Mesothelial cell of epicardium (in vitro differentiated cells): ENCODE results near the gene HDAC4. TPM values are rescaled to one million over a fixed set of nuclear protein-coding genes. Genes with fewer than 3 reads are reported as not detected.

Source experiments
- DNase-seq, 2 experiments: peaks; one replicate each; pipeline ENCODE4 v3.0.0; 2021; ENCODE audit warnings: low spot score in 2 of 2; ENCODE audit not compliant: unreplicated experiment in 2 of 2
- H3K27ac Mint-ChIP-seq: 2 replicates; pipeline ENCODE4 v1.8.0; 2021; ENCODE audit warnings: mixed read lengths
- H3K27me3 Mint-ChIP-seq: 2 replicates; pipeline ENCODE4 v1.8.0; 2021; ENCODE audit warnings: low read depth, mixed read lengths
- H3K36me3 Mint-ChIP-seq: 2 replicates; pipeline ENCODE4 v1.8.0; 2021; ENCODE audit warnings: mixed read lengths
- H3K4me1 Mint-ChIP-seq: 2 replicates; pipeline ENCODE4 v1.8.0; 2021; ENCODE audit warnings: mixed read lengths
- H3K4me3 Mint-ChIP-seq: 2 replicates; pipeline ENCODE4 v1.8.0; 2021; ENCODE audit warnings: mild to moderate bottlenecking, moderate library complexity, mixed read lengths
- H3K9me3 Mint-ChIP-seq: 2 replicates; pipeline ENCODE4 v1.8.0; 2021; ENCODE audit warnings: mixed read lengths
- total RNA-seq: library from RNA; stranded (reverse); gene quantifications from 3 replicates; pipeline ENCODE4 v1.2.1, GENCODE V29; 2021
- TF ChIP-seq, protein P1 (sequence below): fragments of 200-600 bp; sonication (generic); IDR thresholded peaks from one replicate; pipeline ENCODE4 v1.5.0; 2021; ENCODE audit warnings: antibody characterized with exemption; ENCODE audit not compliant: unreplicated experiment

Gene HDAC4
- total RNA-seq, 1 donor from 2014 or later: 59.2 TPM

DNA sequence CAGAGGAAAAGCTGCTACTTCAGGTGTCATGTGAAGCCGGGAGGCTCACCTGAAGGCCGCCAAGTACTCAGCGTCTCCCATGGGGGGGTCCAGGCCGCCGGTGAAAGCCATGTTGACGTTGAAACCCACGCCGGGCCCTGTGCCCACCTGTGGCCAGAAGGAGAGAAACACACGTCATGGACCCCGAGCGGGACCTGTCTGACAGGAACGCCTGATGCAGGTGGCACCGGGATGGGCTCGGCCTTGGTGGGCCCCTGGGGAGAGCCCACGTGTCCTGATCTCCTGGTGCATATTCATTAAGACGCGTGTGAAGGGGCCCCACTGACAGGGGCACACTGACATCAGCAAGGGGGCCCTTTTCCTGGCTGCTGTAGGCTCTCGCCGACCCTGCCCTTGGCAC, 319.8 kb downstream of the HDAC4 start:
- TF ChIP-seq, protein P1, sequence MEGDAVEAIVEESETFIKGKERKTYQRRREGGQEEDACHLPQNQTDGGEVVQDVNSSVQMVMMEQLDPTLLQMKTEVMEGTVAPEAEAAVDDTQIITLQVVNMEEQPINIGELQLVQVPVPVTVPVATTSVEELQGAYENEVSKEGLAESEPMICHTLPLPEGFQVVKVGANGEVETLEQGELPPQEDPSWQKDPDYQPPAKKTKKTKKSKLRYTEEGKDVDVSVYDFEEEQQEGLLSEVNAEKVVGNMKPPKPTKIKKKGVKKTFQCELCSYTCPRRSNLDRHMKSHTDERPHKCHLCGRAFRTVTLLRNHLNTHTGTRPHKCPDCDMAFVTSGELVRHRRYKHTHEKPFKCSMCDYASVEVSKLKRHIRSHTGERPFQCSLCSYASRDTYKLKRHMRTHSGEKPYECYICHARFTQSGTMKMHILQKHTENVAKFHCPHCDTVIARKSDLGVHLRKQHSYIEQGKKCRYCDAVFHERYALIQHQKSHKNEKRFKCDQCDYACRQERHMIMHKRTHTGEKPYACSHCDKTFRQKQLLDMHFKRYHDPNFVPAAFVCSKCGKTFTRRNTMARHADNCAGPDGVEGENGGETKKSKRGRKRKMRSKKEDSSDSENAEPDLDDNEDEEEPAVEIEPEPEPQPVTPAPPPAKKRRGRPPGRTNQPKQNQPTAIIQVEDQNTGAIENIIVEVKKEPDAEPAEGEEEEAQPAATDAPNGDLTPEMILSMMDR: no peak
- Mint-ChIP-seq H3K36me3 (peaks cover 2% of the 10 kb centered on the region), H3K27ac (peak overlapping the region; percentile 54), H3K27me3 (no peaks in the 10 kb centered on the region), H3K4me3 (no peak overlapping the region), H3K4me1 (peaks cover 34% of the 10 kb centered on the region), H3K9me3 (no peaks in the 10 kb centered on the region)
- DNase-seq: no peak

DNA sequence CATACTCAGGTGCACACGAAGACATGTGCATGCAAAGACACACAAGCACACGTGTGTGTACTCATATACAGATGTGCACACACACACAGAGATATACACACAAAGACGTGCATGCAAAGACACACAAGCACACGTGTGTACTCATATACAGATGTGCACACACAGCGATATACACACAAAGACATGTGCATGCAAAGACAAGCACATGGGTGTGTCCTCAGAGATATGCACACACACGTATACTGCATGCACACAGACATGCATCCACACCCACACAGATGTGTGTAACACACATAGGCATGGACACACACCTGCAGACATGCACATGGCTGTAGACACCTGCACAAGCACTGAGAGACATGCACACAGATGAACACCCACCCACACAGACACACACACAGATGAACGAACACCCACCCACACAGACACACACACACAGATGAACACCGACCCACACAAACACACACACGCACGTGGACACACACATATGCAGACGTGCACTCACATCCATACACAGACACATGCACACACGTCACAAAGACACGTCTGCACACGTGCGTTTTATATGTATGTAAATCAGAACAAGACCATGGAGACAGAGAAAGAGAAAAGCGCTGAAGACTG, 321.0 kb downstream of the HDAC4 start:
- no peaks in the 10 kb centered on the region for H3K9me3 Mint-ChIP-seq
- no peak for DNase-seq
- H3K36me3 Mint-ChIP-seq: peaks cover 2% of the 10 kb centered on the region
- TF ChIP-seq, protein P1: no peak
- no peak overlapping the region for H3K27ac Mint-ChIP-seq
- no peak overlapping the region for H3K4me3 Mint-ChIP-seq
- no peaks in the 10 kb centered on the region for H3K27me3 Mint-ChIP-seq
- H3K4me1 Mint-ChIP-seq: peaks cover 34% of the 10 kb centered on the region

DNA sequence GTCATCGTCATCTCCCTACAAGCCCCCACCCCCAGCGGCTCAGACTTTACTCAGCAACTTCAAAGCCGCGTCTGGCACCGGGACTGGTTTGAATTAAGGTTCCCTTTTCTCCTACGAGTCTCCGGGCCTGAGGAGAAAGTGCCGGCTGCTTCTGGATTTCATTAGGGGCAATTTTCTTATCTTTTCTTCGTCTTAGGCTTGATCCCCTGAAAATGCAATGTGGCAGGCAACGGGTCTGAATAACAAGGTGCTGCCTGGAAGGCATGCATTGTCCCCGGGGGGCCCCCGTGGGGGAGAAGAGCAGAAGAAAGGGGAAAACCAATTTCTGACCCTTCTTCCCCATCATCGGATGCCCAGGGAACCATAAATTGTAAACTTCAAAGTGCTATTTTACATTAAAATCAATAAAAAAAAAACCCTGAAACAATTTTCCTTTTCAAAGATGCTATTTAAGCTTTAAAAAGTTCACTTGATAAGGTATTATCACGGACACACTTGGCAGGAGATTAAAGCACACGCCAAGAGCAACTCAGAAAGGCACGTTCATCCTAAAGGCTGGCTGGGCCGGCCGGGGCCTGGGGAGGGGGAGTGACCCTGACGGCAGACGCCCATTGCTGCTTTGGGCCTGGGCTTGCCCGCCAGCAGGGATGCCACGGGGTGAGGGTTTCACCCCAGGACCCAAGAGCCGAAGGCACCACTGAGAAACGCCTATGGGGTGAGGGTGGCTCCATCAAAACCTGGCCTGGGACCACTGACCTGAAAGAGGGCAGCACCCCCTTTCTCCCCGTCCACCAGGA, 322.5 kb downstream of the HDAC4 start:
- H3K36me3 Mint-ChIP-seq: peaks cover 5% of the 10 kb centered on the region

DNA sequence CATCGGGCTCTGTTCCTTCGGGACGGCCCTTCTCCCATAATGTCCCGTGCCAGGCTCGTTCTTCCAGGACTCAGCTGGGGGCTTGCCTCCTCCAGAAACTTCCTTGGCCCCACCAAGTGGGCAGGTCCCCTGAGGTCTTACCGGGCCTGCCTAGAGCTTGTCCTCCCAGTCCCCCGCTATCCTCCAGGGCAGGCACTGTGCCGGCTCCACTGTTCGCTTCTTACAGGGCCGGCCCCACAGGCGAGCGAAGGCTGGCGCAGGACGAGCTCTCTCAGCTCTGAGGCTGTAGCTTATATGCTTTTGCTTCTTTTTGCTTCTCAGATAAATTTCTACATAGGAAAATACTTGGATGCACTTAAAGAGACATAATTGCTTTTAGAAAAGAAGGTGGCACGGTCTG, 323.6 kb downstream of the HDAC4 start:
- TF ChIP-seq, protein P1: no peak
- DNase-seq: no peak
- Mint-ChIP-seq H3K4me3 (no peak overlapping the region), H3K9me3 (no peaks in the 10 kb centered on the region), H3K27me3 (no peaks in the 10 kb centered on the region), H3K36me3 (peaks cover 11% of the 10 kb centered on the region), H3K4me1 (peaks cover 34% of the 10 kb centered on the region), H3K27ac (peak overlapping the region; percentile 72)

More for the DNA sequence above, 322.5 kb downstream of the HDAC4 start:
- Mint-ChIP-seq H3K4me1 (peaks cover 34% of the 10 kb centered on the region), H3K4me3 (no peak overlapping the region), H3K27ac (peak overlapping the region; percentile 72), H3K27me3 (no peaks in the 10 kb centered on the region), H3K9me3 (no peaks in the 10 kb centered on the region)
- peak in 1 of 2 experiments; percentile 55 for DNase-seq
- TF ChIP-seq, protein P1: no peak

DNA sequence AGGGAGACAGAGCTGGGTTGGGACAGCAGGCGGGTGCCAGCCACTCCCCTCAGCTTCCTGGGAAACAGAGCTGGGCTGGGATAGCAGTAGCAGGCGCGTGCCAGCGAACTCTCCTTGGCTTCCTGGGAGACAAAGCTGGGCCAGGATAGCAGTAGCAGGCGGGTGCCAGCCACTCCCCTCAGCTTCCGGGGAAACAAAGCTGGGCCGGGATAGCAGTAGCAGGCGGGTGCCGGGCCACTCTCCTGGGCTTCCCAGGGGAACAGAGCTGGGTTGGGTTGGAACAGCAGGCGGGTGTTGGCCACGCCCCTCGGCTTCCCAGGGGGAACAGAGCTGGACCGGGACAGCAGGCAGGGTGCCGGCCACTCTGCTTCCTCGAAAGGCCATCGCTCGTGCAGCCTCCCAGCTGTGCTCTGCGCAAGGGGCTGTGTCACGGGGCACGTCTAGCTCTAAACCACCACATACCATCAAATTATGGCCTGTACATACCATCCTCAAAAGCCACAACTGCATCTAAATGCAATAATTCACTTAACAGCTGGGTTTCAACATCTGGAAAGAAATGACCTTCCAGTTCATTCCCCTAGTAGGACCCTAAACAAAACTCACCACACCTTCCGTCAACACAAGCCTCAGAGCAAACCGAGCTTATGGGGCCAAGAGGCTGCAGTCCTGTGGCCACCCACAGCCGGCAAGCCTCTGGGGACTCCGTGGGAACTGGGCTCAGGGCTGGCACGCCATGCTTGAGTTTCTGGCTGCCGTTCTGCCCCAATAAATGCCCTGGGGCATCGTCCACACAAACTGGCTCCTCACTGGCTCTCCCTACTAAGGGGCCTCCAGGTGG, 324.7 kb downstream of the HDAC4 start:
- DNase-seq: no peak
- peak overlapping the region; percentile 86 for H3K27ac Mint-ChIP-seq
- peaks cover 22% of the 10 kb centered on the region for H3K36me3 Mint-ChIP-seq
- H3K4me1 Mint-ChIP-seq: peaks cover 30% of the 10 kb centered on the region
- H3K9me3 Mint-ChIP-seq: no peaks in the 10 kb centered on the region
- TF ChIP-seq, protein P1: no peak
- H3K27me3 Mint-ChIP-seq: no peaks in the 10 kb centered on the region
- H3K4me3 Mint-ChIP-seq: no peak overlapping the region
